ENCODE measurements around the gene TOX3. TPM values are rescaled to one million over a fixed set of nuclear protein-coding genes. Genes with fewer than 3 reads are reported as not detected.

TOX3 gene
- polyA plus RNA-seq, 1 donor = 10.9 TPM

DNA sequence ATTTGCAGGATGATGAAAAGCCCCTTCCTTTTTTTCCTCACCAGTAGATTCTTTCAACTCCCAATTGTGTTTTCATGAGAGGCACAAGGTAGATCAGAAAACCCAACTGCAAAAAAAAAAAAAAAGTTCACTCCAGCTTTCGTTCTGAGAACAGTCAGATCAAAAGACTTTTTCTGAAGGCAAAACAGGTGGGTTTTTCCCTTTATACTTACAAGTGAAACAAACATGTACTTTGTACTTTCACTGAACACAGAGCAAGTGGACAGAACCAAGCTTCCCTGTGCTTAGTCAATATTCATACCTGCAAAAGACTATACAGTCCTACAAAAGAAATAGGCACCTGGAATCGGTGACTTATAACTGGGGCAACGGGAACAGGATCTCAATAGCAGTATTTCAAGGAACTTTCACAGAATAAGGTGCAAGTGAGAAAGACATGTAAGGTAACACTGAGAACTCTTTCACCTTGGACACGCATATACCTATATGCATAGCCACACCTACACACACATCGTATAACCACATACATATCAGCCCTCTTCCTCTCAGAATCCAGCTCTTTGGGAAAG, 54.1 kb downstream of the TOX3 start:
- H3K4me1 ChIP-seq (ENCODE audit: control insufficient read depth, insufficient read depth, low read length) = peaks cover 17% of the 10 kb centered on the region
- DNase-seq = peak; percentile 59 to 90
- WGBS (ENCODE audit: insufficient coverage, low lambda C conversion rate) = 14% methylated on average over 1 of the region's 5 CpGs
- no peaks in the 10 kb centered on the region for H3K9me3 ChIP-seq (ENCODE audit: control insufficient read depth, low read depth, low read length)
- H3K27me3 ChIP-seq (ENCODE audit: control insufficient read depth, insufficient read depth, low read length) = no peaks in the 10 kb centered on the region
- no peaks in the 10 kb centered on the region for H3K36me3 ChIP-seq (ENCODE audit: control insufficient read depth, insufficient read depth, low read length)
- H3K27ac ChIP-seq (ENCODE audit: low read length) = peak overlapping the region; percentile 54
- no peak overlapping the region for H3K4me3 ChIP-seq (ENCODE audit: low read length)

DNA sequence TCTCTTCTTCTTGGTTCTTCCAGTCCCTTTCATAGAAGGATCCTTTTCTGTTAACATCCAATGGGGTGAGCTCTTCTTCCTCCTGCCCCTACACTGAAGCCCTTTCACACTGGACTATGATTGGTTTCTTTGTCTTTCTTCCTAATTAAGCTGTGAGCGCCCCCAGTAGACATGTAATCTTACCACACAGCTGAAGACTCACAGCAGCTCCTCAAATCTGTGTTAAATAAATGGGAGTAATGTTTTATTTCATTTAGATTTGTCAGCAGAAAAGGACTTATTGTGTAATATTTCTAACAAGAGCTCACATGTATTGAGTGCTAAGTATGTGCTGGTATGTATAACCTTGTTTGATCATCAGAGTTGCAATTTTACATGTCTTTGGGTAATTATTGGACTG, 55.7 kb downstream of the TOX3 start:
- no peak for DNase-seq
- peaks cover 18% of the 10 kb centered on the region for H3K4me1 ChIP-seq (ENCODE audit: control insufficient read depth, insufficient read depth, low read length)
- H3K9me3 ChIP-seq (ENCODE audit: control insufficient read depth, low read depth, low read length) = no peaks in the 10 kb centered on the region
- WGBS (ENCODE audit: insufficient coverage, low lambda C conversion rate) = no CpG with 5 or more reads among the region's 1 CpG
- H3K27ac ChIP-seq (ENCODE audit: low read length) = no peak overlapping the region
- no peaks in the 10 kb centered on the region for H3K36me3 ChIP-seq (ENCODE audit: control insufficient read depth, insufficient read depth, low read length)
- H3K4me3 ChIP-seq (ENCODE audit: low read length) = no peak overlapping the region
- no peaks in the 10 kb centered on the region for H3K27me3 ChIP-seq (ENCODE audit: control insufficient read depth, insufficient read depth, low read length)

DNA sequence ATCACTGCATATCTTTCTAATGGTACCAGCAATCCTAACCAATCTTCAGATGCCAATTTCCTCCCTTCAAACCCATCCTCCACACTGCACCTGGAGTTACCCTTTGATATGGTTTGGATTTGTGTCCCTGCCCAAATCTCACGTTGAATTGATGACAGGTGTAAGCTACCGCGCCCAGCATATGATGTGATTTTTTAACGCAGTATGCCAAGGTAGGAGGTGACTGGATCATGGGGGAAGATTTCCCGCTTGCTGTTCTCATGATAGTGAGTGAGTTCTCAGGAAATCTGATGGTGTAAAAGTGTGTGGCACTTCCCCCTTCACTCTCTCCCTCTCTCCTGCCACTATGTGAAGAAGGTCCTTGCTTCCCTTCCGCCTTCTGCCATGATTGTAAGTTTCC, 57.0 kb downstream of the TOX3 start:
- Histone ChIP-seq H3K9me3 (ENCODE audit: control insufficient read depth, low read depth, low read length) (no peaks in the 10 kb centered on the region), H3K27ac (ENCODE audit: low read length) (no peak overlapping the region), H3K4me3 (ENCODE audit: low read length) (no peak overlapping the region), H3K36me3 (ENCODE audit: control insufficient read depth, insufficient read depth, low read length) (no peaks in the 10 kb centered on the region), H3K27me3 (ENCODE audit: control insufficient read depth, insufficient read depth, low read length) (no peaks in the 10 kb centered on the region), H3K4me1 (ENCODE audit: control insufficient read depth, insufficient read depth, low read length) (peaks cover 18% of the 10 kb centered on the region)
- no peak for DNase-seq
- WGBS (ENCODE audit: insufficient coverage, low lambda C conversion rate) = no CpG with 5 or more reads among the region's 6 CpGs

DNA sequence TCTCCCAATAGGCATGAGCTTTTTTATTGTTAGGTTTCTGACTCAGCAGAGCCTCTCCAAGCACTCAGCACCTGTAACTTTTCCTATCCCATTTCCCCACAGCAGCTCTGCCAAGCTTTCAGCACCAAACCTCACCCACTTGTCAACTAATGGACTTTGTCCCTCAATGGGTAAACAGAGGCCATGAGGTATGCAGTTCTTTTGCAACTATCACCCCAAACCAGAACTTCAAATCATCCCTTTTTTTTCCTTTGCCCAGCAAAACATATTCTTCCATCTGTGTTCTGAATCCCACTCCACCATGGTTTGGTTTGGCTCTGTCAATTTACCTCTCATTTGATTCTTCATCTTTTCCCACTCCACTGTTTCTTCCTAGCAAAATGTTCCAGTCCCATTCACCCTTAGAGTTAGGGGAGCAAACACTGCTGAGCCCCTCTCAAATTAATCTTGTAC, 58.1 kb downstream of the TOX3 start:
- no peaks in the 10 kb centered on the region for H3K36me3 ChIP-seq (ENCODE audit: control insufficient read depth, insufficient read depth, low read length)
- no peak overlapping the region for H3K4me3 ChIP-seq (ENCODE audit: low read length)
- DNase-seq = peak; percentile 36 to 63
- no peaks in the 10 kb centered on the region for H3K9me3 ChIP-seq (ENCODE audit: control insufficient read depth, low read depth, low read length)
- peaks cover 18% of the 10 kb centered on the region for H3K4me1 ChIP-seq (ENCODE audit: control insufficient read depth, insufficient read depth, low read length)
- no peaks in the 10 kb centered on the region for H3K27me3 ChIP-seq (ENCODE audit: control insufficient read depth, insufficient read depth, low read length)
- H3K27ac ChIP-seq (ENCODE audit: low read length) = no peak overlapping the region

DNA sequence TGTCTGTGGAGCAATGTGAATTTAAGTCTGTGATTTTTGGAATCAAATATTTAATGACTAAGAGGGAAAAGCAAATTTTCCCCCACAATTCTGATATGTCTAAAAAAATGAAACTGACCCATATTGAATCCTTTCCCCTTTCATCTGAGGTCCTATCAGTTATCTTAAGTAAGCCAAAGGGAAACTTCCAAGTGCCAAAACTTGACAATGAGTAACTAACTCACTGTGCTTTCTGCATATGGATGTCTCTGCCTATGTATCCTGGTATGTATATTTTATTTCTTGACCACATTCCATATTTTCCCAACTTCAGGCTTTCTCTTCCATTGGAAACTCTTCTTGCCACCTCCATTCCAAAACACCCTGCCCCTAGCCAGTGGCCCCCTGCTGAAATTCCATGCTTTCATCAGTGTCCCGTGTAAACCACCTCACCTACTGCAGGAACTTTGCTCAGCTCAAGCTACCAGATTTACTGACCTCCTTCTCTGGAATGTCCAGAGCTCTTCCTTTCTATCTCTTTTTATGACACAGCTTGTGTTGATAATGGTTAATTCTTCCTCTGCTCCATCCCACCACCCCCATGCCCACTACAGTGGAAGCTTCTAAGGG, 59.0 kb downstream of the TOX3 start:
- H3K27me3 ChIP-seq (ENCODE audit: control insufficient read depth, insufficient read depth, low read length) = no peaks in the 10 kb centered on the region
- peak in 1 of 2 donors; percentile 15 for DNase-seq
- WGBS (ENCODE audit: insufficient coverage, low lambda C conversion rate) = no CpG with 5 or more reads among the region's 1 CpG
- no peak overlapping the region for H3K27ac ChIP-seq (ENCODE audit: low read length)
- no peaks in the 10 kb centered on the region for H3K36me3 ChIP-seq (ENCODE audit: control insufficient read depth, insufficient read depth, low read length)
- H3K4me1 ChIP-seq (ENCODE audit: control insufficient read depth, insufficient read depth, low read length) = peaks cover 14% of the 10 kb centered on the region
- no peak overlapping the region for H3K4me3 ChIP-seq (ENCODE audit: low read length)
- H3K9me3 ChIP-seq (ENCODE audit: control insufficient read depth, low read depth, low read length) = no peaks in the 10 kb centered on the region

DNA sequence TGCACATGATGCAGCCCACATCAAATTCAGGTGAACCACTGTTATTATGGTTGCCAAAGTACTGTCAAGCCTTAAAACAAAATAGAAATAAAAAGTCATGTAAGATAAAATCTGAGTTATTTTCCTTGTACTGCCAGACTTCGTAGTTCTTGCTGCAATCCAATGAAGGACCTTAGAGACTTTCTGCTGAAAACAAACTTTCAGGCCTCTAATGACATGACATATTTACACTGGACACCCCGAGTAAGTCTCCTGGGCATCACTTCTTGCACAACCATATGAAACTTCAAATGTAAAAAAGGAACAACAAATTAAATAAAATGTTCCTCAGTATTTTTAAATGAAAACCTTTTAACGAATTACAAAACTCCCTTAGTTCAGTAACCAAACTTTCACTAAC, 66.7 kb downstream of the TOX3 start:
- no peaks in the 10 kb centered on the region for H3K36me3 ChIP-seq (ENCODE audit: control insufficient read depth, insufficient read depth, low read length)
- no peak overlapping the region for H3K27ac ChIP-seq (ENCODE audit: low read length)
- 87% methylated on average over 3 of the region's 3 CpGs for WGBS (ENCODE audit: insufficient coverage, low lambda C conversion rate)
- no peak overlapping the region for H3K4me3 ChIP-seq (ENCODE audit: low read length)
- no peaks in the 10 kb centered on the region for H3K27me3 ChIP-seq (ENCODE audit: control insufficient read depth, insufficient read depth, low read length)
- no peaks in the 10 kb centered on the region for H3K9me3 ChIP-seq (ENCODE audit: control insufficient read depth, low read depth, low read length)
- no peaks in the 10 kb centered on the region for H3K4me1 ChIP-seq (ENCODE audit: control insufficient read depth, insufficient read depth, low read length)
- no peak for DNase-seq

DNA sequence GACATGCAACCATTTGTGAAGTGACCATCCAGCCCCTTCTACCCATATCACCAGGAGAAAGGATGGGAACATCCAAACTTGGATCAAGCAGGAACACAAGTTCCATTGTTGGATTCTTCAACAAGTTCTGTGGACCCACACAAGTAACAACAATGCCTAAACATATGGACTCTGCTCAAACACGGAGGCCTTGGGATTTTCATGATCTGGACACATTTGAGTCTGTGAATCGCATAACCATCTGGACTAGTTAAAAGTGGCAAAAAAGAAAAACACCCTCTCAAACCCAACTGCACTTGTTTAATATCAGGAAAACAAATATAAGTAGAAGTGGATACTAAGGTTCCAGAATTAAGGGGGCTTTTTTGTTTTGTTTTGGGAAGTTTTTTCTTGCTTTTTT, 70.8 kb downstream of the TOX3 start:
- no peaks in the 10 kb centered on the region for H3K9me3 ChIP-seq (ENCODE audit: control insufficient read depth, low read depth, low read length)
- WGBS (ENCODE audit: insufficient coverage, low lambda C conversion rate) = no CpG with 5 or more reads among the region's 2 CpGs

DNA sequence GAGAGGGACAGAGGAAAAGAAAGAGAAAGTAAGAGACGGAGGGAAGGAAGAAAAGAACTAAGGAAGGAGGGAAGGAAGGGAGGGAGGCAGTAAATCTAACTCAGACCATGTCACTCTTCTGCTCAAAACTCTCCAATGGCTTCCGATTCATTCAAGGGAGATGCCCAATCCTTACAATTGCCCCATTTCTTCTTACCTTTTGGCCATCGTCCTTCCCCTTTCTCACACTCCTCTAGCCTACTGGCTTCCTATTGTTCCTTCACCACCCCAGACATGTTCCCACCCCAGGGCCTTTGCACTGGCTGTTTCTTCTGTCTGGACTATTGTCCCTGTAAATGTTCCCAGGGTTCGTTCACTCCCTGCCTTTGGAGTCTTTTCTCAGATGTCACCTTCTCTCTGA, 72.3 kb downstream of the TOX3 start:
- H3K27me3 ChIP-seq (ENCODE audit: control insufficient read depth, insufficient read depth, low read length) = no peaks in the 10 kb centered on the region
- no peaks in the 10 kb centered on the region for H3K36me3 ChIP-seq (ENCODE audit: control insufficient read depth, insufficient read depth, low read length)
- H3K27ac ChIP-seq (ENCODE audit: low read length) = no peak overlapping the region
- H3K4me1 ChIP-seq (ENCODE audit: control insufficient read depth, insufficient read depth, low read length) = no peaks in the 10 kb centered on the region
- 96% methylated on average over 2 of the region's 4 CpGs for WGBS (ENCODE audit: insufficient coverage, low lambda C conversion rate)
- no peaks in the 10 kb centered on the region for H3K9me3 ChIP-seq (ENCODE audit: control insufficient read depth, low read depth, low read length)
- no peak overlapping the region for H3K4me3 ChIP-seq (ENCODE audit: low read length)
- no peak for DNase-seq

More for the DNA sequence above, 70.8 kb downstream of the TOX3 start:
- no peaks in the 10 kb centered on the region for H3K36me3 ChIP-seq (ENCODE audit: control insufficient read depth, insufficient read depth, low read length)
- H3K27ac ChIP-seq (ENCODE audit: low read length) = no peak overlapping the region
- no peak overlapping the region for H3K4me3 ChIP-seq (ENCODE audit: low read length)
- no peak for DNase-seq
- no peaks in the 10 kb centered on the region for H3K4me1 ChIP-seq (ENCODE audit: control insufficient read depth, insufficient read depth, low read length)
- H3K27me3 ChIP-seq (ENCODE audit: control insufficient read depth, insufficient read depth, low read length) = no peaks in the 10 kb centered on the region

DNA sequence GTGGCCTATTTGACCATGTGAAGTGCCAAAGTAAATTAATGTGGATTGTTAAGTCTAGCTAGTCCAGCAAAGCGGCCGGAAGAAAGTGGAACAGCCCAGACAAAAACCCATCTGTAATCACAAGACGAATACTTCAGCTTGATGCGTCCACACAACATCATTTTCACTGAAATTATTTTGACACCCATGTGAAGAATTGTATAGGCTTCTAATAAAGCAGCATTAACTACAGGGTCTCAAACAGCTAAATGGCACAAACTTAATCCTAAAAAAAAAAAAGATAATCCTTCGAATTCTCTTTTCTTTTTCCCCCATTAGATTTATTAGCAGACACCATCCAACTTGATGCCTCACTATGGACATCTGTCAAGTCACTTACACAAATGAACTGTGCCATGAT, 73.8 kb downstream of the TOX3 start:
- Histone ChIP-seq H3K4me3 (ENCODE audit: low read length) (no peak overlapping the region), H3K4me1 (ENCODE audit: control insufficient read depth, insufficient read depth, low read length) (no peaks in the 10 kb centered on the region), H3K27me3 (ENCODE audit: control insufficient read depth, insufficient read depth, low read length) (no peaks in the 10 kb centered on the region), H3K36me3 (ENCODE audit: control insufficient read depth, insufficient read depth, low read length) (no peaks in the 10 kb centered on the region), H3K9me3 (ENCODE audit: control insufficient read depth, low read depth, low read length) (no peaks in the 10 kb centered on the region), H3K27ac (ENCODE audit: low read length) (no peak overlapping the region)
- WGBS (ENCODE audit: insufficient coverage, low lambda C conversion rate) = 96% methylated on average over 4 of the region's 5 CpGs
- no peak for DNase-seq

DNA sequence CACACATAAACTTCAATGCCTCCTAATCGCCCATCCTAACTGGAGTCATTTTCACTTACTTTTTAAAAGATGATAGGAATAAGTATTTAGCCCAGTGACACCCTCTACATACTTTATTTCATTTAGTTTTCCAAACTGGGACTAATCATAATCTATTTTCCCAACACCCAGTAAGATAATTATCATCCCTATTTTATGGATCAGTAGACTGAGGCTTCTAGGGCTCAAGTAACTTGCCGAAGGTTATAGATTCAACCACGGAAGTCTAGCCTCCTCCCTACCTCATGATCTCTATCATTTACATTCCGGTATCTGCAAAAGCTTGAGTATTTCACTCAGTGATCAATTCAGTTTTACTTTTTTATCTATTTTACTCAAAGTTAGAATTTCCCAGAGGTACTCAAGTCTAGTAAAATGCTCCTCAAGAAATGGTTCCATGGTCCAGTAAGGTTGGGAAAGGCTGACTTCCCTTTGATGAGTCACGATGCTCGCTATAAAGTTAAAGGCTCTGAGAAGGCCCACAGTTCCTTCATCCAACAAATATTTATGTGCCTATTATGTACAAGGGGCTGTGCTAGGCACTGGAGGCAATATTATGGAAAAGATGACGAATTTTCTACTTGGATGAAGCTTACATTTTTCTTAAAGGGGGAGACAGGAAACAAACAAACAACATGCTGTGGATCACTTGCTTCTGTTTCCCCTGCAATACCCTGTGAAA, 75.1 kb downstream of the TOX3 start:
- DNase-seq = no peak
- no peak overlapping the region for H3K27ac ChIP-seq (ENCODE audit: low read length)
- H3K4me1 ChIP-seq (ENCODE audit: control insufficient read depth, insufficient read depth, low read length) = no peaks in the 10 kb centered on the region
- no peak overlapping the region for H3K4me3 ChIP-seq (ENCODE audit: low read length)
- H3K36me3 ChIP-seq (ENCODE audit: control insufficient read depth, insufficient read depth, low read length) = no peaks in the 10 kb centered on the region
- H3K27me3 ChIP-seq (ENCODE audit: control insufficient read depth, insufficient read depth, low read length) = no peaks in the 10 kb centered on the region
- no peaks in the 10 kb centered on the region for H3K9me3 ChIP-seq (ENCODE audit: control insufficient read depth, low read depth, low read length)
- 100% methylated on average over 2 of the region's 7 CpGs for WGBS (ENCODE audit: insufficient coverage, low lambda C conversion rate)

All from large intestine (tissue), 3 donors.